CD4-positive, alpha-beta T cell treated with Interleukin-1 beta for 1 hour (primary cell): ENCODE data around the gene GFI1B.
"Not testable (repeated sequence)": the region's sequence is repeated elsewhere in the genome, so short reads cannot be mapped to it uniquely, and the experiment has no call there.

Experiments used
- DNase-seq, 2 donors: peaks; one replicate each; pipeline ENCODE4 v3.0.0-alpha.2; 2020 to 2022

The GFI1B gene

DNA sequence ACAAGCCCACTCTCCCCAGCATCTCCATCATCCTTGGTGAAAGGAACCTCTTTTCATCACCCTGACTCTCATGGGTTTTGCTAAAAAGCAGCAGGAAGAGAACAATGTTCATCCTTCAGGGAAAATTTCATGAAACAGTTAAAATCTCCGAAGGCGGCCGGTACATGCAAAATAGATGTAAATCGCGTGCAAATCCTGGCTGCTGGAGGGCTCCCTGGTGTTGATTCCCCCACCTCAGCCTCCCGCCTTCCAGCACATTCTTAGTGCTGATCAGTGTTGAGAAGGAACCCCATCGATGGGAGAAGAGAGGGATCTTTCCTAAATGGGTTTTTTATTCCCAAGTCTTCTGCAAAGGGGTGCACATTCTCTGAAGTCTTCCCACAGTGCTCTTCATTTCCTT is 8.7 kb upstream of the GFI1B start:
- no peak for DNase-seq

DNA sequence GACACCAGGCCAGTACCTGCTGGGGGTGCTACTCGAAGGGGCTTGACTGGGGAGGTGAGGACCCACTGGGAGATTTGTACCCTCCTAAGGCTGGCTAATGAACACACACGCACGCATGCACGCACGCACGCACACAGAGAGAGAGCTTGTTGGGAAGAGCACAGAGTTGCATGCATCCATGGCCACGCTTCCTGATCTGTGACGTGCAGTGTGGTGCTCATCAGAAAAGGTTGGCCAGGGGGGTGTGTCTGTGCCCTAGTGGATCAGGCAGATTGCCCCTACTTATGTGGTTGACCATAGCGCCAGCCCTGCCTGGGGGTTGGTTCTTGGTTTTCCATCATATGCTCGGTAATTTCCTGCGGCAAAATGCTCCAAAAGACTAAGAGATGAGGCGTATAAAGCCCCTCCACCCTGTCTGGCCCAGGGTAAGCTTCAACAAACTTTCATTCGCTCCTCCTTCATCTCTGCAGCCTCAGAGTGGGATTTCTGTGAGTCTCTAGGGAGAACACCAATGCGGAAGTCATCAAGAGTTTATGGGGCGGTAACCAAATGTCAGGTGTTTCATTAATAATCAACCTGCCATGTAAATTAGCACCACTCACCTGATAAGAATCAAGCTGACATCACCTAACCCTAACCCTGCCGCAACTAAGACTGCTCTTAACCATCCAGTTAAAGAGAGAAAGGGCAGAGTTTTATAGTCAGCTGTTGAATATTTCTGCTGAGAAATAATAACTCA is 8.0 kb upstream of the GFI1B start:
- DNase-seq: no peak

DNA sequence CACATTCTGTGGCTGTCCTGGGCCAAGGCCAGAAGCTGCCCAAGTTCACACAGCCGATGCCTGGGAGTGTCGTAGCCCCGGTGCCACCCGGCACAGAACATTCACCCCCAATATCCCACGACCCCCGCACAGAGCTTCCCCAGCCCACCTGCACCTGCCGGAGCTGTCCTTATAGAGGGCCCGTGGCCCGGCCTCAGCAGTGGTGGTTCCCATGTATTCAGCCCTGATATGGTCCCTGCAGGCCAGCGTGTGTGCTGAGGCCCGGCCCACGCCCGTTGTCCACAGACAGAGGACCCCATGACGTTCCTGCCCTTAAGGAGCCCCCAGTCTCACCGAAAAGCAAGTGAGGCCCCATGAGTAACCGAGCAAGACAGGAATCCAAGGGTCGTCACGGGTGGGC is 5.3 kb upstream of the GFI1B start:
- DNase-seq: no peak

DNA sequence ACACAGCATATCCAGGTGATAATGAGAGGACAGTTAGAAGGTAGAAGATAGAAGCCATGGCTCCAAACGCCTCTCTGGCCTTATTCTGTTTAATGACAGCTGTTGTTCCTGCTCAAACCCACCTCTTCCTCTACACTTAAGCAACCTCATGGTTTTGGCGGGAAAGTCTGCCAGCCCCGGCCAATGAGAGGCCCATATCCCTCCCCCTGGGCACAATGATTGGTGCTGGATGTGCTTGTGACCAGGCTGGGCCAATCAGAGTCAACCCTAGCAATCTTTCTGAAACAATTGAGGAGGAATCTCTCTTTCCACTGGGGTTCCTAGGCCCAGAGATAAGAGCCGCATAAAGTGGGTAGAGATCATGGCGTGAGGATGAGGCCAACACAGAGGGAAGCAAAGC is 4.8 kb upstream of the GFI1B start:
- peak in 1 of 2 donors; percentile 16 for DNase-seq

DNA sequence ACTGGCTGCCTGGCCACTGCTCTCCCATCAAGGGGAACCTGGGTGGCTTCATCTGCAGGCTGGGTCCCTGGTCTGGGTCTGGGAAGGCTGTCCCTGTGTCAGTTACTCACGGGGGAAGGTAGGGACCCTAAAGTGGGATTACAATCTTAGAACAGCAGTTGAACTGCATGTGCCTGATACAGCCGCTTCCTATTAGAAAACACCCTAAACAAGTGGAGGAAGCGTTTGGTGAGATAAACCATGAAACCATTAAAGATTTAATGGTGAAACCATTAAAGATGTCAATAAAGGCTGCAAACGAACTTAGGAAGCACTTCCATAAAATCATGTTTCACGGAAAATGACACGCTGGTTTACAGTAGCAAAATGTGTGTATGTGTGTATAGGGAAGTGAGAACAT is 2.5 kb upstream of the GFI1B start:
- no peak for DNase-seq

DNA sequence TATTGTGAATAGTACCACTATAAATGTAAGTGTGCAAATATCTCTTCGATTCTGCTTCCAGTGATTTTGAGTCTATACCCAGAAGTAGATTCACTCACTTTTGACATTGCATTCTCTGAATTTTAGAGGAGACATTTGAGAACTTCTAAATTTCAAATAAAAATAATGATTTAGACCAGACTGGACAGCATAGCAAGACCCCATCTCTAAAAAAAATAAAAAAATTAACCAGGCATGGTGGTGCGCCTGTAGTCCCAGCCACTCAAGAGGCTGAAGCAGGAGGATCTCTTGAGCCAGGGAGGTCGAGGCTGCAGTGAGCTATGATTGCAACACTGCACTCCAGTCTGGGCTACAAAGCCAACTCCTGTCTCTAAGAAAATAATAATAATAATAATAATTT is 1.9 kb upstream of the GFI1B start:
- no peak for DNase-seq

DNA sequence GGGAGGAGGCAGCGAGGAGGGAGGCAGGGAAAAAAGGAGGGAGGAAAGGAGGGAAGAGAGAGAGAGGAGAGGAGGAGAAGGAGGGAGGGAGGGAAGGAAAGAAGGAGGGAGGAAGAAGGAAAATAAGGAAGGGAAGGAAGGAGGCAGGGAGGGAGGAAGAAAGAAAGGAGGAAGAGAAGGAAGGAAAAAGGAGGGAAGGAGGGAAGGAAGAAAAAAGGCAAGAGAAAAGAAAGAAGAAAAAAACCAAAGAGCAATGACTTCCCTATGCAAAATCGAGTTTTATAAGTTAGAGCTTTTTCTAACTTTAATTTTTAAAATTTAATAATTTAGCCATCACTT is 413 bp upstream of the GFI1B start:
- no peak for DNase-seq

DNA sequence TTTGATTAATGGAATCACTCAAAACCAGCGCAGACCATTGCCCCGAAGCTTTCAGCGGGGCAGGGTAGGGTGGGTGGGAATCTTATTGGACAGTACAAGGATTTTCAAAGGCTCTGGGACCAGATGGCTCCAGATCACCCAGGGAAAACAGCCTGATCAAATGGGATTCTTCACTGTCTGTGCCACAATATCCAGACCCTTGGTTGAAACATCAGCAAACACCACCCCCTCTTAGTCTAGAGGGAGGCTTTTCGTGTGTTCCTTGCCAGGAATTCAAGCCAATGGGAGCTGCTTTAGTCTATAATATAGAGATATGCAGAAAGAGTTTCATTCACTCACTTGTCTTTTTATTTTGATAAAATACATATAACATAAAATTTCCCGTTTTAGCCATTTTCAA is 1.7 kb downstream of the GFI1B start:
- no peak for DNase-seq

DNA sequence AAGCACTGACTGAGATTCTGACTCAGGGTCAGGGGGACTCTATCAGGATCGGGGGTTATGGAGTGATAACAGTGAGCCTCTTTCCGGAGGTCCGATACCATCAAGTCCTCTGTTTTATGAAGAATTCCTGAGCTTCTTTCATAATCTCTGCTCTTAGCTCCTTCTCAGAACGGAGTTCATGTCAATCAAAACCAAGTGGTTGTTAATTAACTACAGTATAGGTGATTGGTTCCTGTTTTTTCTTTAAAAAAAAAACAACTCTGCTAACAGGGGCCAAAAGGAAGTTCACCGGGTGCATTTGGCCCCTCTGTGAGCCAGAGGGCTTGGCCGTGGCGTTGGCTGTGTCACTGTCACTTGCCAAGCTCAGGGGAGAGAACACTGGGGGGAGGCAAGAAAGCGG is 4.0 kb downstream of the GFI1B start:
- DNase-seq: no peak

DNA sequence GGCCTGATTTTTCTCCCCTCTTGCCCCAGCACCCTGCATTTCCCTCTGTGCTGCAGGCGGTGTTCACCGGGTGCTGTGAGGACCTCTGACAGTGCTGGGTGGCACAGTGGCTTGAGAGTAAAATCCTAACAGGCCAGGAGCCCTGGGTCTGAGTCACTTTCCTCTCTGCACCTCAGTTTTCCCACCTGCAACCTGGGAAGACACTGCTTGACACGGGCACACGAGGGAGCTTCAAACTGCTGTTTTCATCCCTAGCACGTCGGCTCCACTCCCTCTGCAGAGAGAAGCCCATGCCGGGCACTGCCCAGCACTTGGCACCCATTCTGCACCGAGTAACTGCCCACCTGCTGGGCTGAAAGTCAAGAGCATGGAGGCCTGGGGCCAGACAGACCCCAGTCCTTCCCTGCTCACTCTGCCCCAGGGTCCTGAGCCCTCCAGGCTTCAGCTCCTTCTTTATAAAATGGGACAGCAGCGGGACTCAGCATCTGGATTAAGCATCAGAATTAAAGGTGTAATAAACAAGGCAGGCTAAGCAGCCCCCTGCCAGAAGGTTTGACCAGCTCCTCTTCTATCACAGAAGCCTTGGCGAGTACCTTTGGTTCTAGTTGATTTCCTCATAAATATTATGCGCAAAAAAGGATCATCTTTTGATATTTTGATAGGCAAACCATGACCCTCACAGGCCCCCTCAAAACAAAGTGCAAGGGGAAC is 5.2 kb downstream of the GFI1B start:
- no peak for DNase-seq

DNA sequence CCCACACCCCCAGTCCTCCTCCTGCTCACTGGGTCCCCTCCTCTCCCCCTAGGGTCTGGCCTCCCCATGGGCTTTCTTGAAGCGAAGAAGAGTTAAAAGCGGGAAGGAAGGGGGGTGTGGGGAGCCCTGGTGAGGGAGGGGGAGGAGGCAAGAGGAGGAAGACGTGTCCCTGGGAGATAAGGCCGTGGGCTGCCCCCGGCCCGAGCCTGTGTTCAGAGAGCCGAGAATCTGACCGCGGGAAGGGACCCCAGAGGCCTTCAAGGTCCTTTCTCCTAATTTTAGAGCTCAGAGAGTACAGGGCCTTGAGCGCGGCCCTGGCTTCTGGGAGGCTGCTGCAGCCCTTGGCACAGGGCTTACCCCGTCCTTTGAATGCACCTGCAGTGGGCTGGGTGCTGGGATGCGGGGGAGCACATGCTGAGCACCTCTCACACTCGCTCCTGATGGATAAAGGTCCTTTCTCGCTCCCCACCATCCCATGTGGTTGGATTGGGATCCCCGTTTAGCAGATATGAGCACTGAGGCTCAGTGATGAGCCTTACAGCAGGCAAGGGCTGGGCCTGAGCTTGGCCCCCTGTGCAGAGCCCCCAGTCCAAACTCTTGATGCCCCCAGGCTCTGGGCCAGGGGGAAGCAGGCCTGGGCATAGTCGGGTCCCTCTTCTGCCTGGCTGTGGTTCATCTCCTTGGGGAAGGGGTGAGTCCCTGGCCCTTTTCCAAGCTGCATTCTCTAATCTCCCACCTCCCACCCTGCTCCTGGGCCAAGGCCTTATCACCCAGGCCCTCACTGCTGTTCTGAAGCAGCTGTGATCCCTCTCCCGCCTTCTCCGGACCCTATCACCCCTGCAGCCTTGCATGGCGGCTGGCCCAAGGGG is 5.9 kb downstream of the GFI1B start:
- no peak for DNase-seq

DNA sequence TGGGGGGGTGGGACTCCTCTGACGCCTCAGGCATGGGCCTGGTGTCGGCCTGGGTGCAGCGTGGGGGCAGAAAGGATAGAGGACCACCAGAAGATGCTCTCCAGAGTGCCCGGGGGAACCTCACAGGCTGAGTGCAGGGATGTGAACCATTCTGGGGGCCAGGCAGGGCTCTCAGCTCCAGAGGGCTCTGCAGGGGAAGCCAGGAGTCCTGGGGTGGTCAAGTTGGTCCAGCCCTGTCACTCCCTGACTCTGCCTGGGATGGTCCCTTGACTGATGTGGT is 6.5 kb downstream of the GFI1B start:
- DNase-seq: no peak

DNA sequence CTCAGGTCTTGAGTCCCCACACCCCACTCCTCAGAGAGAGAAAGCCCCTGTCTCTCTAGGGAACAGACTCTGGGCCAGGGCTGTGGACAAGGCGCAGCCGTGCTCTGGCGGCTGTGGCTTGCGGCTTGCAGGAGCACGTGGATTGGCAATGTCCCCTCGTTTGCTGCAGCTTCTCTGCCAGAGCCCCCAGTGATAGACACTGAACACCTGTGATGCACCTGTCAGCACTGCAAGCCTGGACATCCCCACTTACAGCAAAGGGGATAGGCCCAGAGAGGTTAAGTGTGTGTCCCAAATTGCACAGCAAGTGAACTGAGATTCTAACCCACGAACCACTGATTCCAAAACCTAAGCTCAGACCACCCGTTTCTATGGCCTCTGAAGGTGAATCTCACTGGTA is 7.0 kb downstream of the GFI1B start:
- DNase-seq: no peak

DNA sequence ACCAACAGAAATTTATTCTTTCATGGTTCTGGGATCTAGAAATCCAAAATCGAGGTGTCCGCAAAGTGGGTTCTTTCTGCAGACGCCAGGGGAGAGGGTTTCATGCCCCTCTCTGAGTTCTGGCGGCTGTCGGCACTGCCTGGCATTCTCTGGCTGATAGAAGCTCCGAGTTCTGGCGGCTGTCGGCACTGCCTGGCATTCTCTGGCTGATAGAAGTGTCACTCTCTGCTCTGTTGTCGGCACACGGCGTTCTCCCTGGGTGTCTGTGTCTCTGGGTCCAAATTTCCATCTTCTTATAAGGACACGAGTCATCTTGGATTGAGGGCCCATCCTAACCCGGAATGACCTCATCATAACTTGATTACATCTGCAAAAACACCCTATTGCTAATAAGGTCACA is 7.6 kb downstream of the GFI1B start:
- DNase-seq: no peak

DNA sequence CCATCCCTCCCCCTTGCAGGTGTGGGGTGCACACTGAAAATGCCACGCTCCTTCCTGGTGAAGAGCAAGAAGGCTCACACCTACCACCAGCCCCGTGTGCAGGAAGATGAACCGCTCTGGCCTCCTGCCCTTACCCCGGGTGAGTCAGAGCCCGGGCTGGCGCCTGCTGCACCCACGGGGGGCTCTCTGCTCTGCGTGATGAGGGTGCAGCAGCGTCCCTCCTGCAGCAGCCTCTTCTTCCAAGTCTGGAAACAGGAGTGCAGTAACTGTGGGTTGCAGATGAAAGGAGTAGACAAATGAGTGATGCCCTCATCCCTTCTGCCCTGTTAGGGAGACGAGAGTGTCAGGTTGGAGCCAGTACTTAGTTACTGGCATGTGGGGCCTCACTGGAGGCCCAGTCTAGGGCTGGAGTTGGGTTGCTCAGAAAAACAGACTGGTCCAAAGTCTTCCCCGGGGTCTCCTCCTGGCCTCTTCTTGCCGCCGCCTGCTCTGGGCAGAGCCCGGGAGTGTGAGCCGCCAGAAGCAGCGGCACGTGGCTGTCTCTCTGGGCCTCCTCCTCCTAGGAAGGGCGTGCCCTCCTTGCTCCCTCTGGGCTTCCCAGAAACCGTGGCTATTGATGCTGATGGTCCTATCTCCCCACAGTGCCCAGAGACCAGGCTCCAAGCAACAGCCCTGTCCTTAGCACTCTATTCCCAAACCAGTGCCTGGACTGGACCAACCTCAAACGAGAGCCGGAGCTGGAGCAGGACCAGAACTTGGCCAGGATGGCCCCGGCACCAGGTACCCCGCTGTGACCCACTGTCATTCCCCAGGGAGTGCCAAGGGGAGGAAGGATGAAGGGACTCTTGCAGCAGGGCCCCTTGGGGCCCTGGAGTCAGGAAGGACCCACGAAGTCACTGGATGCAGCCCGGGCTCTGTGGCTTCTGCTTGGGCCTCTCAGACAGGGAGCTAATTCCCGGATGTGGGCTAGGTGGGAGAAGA is 8.4 kb downstream of the GFI1B start:
- no peak for DNase-seq

DNA sequence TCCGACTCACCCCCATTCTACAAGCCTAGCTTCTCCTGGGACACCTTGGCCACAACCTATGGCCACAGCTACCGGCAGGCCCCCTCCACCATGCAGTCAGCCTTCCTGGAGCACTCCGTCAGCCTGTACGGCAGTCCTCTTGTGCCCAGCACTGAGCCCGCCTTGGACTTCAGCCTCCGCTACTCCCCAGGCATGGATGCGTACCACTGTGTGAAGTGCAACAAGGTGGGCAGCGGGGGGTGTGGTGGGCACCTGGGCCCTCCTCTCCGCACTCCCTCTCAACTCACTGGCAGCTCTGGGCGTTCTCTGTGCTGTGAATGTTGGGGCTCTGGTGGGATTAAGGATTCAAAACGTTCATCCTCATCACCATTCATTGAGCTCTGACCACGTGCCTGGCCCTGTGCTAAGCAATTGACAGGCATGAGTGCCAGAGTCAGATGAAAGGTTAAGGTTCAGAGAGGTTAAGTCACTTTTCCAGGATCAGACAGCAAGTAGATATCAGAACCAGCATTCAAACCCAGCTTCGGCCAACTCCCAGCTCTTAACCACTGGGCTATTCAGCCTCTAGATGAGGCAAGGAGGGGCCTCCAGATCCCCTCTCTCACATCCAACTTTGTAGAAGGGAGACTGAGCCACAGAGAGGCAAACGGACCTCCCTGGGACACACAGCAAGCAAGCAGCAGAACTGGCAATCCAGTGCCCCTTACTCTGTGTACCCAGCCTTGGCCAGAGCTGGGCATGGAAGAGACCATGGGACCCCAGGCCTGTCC is 9.9 kb downstream of the GFI1B start:
- DNase-seq: no peak

DNA sequence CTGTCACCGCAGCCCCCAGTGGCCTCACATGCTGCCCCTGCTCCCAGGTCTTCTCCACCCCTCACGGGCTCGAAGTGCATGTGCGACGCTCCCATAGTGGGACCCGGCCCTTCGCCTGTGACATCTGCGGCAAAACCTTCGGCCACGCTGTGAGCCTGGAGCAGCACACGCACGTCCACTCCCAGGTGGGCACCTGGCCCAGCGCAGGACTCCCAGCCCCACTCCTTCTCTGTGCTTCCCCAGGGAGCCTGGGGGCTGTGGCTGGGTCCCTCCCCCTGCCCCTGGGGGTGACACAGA is 10.5 kb downstream of the GFI1B start:
- no peak for DNase-seq

DNA sequence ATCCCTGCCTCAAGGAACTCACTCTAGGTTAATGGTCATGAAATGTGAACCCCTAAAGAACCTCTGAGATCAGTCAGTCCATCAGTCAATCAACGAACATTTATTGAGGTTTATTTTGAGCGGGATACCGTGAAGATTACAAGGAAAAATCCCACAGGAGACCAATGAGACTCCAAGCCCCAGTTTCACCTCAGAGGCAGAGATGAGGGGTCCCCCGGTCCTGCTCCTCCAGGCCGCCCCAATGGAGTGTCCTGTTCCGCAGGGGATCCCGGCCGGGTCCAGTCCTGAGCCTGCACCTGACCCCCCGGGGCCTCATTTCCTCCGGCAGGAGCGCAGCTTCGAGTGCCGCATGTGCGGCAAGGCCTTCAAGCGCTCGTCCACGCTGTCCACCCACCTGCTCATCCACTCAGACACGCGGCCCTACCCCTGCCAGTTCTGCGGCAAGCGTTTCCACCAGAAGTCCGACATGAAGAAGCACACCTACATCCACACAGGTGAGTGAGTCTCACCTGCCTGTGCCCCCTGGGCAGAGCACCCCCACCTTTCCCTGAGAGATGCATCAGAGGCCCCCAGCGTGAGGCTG is 11.0 kb downstream of the GFI1B start:
- DNase-seq: no peak

DNA sequence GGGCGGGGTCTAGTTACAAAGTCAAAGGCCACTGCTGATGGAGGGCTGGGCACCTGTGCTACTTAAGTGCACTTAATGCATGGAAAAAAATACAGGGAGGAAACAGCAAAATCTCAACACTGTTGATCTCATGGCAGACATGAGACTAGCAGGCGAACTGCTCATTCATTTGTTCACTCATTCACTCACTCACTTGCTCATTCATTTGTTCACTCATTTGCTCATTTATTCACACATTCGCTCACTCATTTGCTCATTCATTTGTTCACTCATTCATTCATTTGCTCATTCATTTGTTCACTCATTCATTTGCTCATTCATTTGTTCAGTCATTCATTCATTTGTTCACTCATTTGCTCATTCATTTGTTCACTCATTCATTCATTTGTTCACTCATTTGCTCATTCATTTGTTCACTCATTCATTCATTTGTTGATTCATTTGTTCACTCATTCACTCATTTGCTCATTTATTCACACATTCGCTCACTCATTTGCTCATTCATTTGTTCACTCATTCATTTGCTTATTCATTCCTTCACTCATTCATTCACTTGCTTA is 11.6 kb downstream of the GFI1B start:
- not testable (repeated sequence) for DNase-seq

DNA sequence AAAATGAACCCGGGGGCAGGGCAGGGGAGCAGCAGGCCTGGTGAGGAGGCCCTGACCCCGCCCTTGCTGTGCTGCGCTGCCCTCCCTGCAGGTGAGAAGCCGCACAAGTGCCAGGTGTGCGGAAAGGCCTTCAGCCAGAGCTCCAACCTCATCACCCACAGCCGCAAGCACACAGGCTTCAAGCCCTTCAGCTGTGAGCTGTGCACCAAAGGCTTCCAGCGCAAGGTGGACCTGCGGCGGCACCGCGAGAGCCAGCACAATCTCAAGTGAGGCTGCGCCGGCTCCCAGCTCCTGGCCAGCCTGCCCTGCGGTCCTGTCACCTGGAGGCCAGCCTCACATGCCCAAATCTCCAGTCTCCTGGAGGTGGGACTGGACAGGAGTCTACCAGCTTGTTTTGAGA is 12.3 kb downstream of the GFI1B start:
- no peak for DNase-seq
